Retinal pigment epithelial cell (primary cell): Measurements from ENCODE around the gene MYO18A.

ENCODE experiments used
- DNase-seq: peaks from one replicate; pipeline ENCODE4 v3.0.0-alpha.2; 2010; ENCODE audit warnings: low read depth
- H3K4me3 ChIP-seq: 2 replicates; pipeline ENCODE4 v1.5.1; 2011; ENCODE audit warnings: mild to moderate bottlenecking, low read length, control low read depth, moderate library complexity
- CTCF ChIP-seq: conservative IDR thresholded peaks from 2 replicates; pipeline ENCODE4 v1.5.1; 2011; ENCODE audit warnings: low read depth, low read length, control low read depth, inconsistent platforms

MYO18A gene

GRCh38 chr17:29022074-29022473, 158.1 kb downstream of the MYO18A start:
- no peak for DNase-seq
- no peak overlapping the region for H3K4me3 ChIP-seq
- TF ChIP-seq CTCF = no peak

GRCh38 chr17:29021226-29021625, 159.0 kb downstream of the MYO18A start:
- no peak overlapping the region for H3K4me3 ChIP-seq
- no peak for TF ChIP-seq CTCF
- no peak for DNase-seq
